Activated CD8-positive, alpha-beta T cell treated with anti-CD3 and anti-CD28 coated beads for 36 hours (primary cell): ENCODE measurements around the gene MMAA. TPM values are rescaled to one million over a fixed set of nuclear protein-coding genes. Genes with fewer than 3 reads are reported as not detected.
A peak's percentile ranks its signal among the peaks of the same experiment; 100 is the strongest.
"Not testable (repeated sequence)": the region's sequence is repeated elsewhere in the genome, so short reads cannot be mapped to it uniquely, and the experiment has no call there.

ENCODE experiments used
- ATAC-seq: fragments of 200-7000 bp; cut with Tn5 transposase; one replicate; pipeline ENCODE4 v1.10.0; 2021; ENCODE audit warnings: mild to moderate bottlenecking, moderate library complexity
- CTCF ChIA-PET: fragments of 350-600 bp; sonication (Branson Sonifier 250); formaldehyde crosslinking; loops from one replicate; lab custom pipeline; 2021; ENCODE audit warnings: antibody characterized with exemption; lab: Charles Lee
- POLR2A ChIA-PET: fragments of 350-600 bp; sonication (Branson Sonifier 250); formaldehyde crosslinking; loops from one replicate; lab custom pipeline; 2021; ENCODE audit warnings: antibody characterized with exemption; lab: Charles Lee
- DNase-seq: peaks from one replicate; pipeline ENCODE4 v3.0.0-alpha.2; 2020
- H3K27ac Mint-ChIP-seq: one replicate; pipeline ENCODE4 v1.8.0; 2021; ENCODE audit warnings: mild to moderate bottlenecking, mixed read lengths
- H3K27me3 Mint-ChIP-seq: one replicate; pipeline ENCODE4 v1.8.0; 2021; ENCODE audit warnings: mixed read lengths
- H3K36me3 Mint-ChIP-seq: one replicate; pipeline ENCODE4 v1.8.0; 2021; ENCODE audit warnings: low read depth, mixed read lengths
- H3K4me1 Mint-ChIP-seq: one replicate; pipeline ENCODE4 v1.8.0; 2021; ENCODE audit warnings: low read depth, mixed read lengths
- H3K4me3 Mint-ChIP-seq: one replicate; pipeline ENCODE4 v1.8.0; 2021; ENCODE audit warnings: mild to moderate bottlenecking, moderate library complexity, mixed read lengths
- H3K9me3 Mint-ChIP-seq: one replicate; pipeline ENCODE4 v1.8.0; 2021; ENCODE audit warnings: mixed read lengths
- CTCF ChIP-seq: fragments of 200-600 bp; IDR thresholded peaks from one replicate; pipeline ENCODE4 v1.8.0; 2022; ENCODE audit warnings: antibody characterized with exemption, mild to moderate bottlenecking
- intact Hi-C: fragments of 100-400 bp; cut with micrococcal nuclease; formaldehyde crosslinking; loops from one replicate; pipeline ENCODE4 v1.10.0; 2022
- total RNA-seq, 2 experiments: library from RNA; stranded (reverse); gene quantifications; one replicate each; pipeline ENCODE4 v1.2.3, GENCODE V29; 2021

The MMAA gene
- total RNA-seq, 2 experiments from 2014 or later, result 14.4 to 15.9 TPM

GRCh38 chr4:145613566-145614232 is 5.5 kb upstream of the MMAA start:
- Mint-ChIP-seq H3K9me3 (no peaks in the 10 kb centered on the region), H3K4me3 (no peak overlapping the region), H3K27ac (no peak overlapping the region), H3K4me1 (peaks cover 25% of the 10 kb centered on the region), H3K27me3 (peaks cover 2% of the 10 kb centered on the region), H3K36me3 (peaks cover 2% of the 10 kb centered on the region)
- POLR2A ChIA-PET, result no interaction called here
- no peak for DNase-seq
- no peak for TF ChIP-seq CTCF
- intact Hi-C loops, result no loop called here
- ATAC-seq, result peak; percentile 67
- CTCF ChIA-PET, result no interaction called here

- Mint-ChIP-seq H3K4me1 (peaks cover 25% of the 10 kb centered on the region), H3K4me3 (no peak overlapping the region), H3K36me3 (peaks cover 2% of the 10 kb centered on the region), H3K9me3 (no peaks in the 10 kb centered on the region), H3K27ac (no peak overlapping the region), H3K27me3 (peaks cover 2% of the 10 kb centered on the region)
- ATAC-seq (no peak), DNase-seq (no peak)
- ChIA-PET CTCF (no interaction called here), POLR2A (no interaction called here)
- intact Hi-C loops, result no loop called here
- no peak for TF ChIP-seq CTCF
These were observed 5.0 kb upstream of the MMAA start for GRCh38 chr4:145614233-145614610.

GRCh38 chr4:145618210-145618931 is 814 bp upstream of the MMAA start:
- ChIA-PET CTCF (interaction anchor here (1.3 to 2.6 kb wide), 10 partner anchors 9 to 441 kb away, joined by 4 to 22 read pairs (median 6); no protein-coding TSS in a partner anchor), POLR2A (interaction anchor here (1.1 to 1.2 kb wide), 3 partner anchors 15 to 321 kb away, joined by 3 to 4 read pairs (median 4); no protein-coding TSS in a partner anchor)
- Mint-ChIP-seq H3K9me3 (peaks cover 6% of the 10 kb centered on the region), H3K27ac (peak overlapping the region; percentile 98), H3K27me3 (peaks cover 2% of the 10 kb centered on the region), H3K36me3 (peaks cover 17% of the 10 kb centered on the region), H3K4me1 (peaks cover 44% of the 10 kb centered on the region), H3K4me3 (peak overlapping the region; percentile 92)
- intact Hi-C loops, result loop anchor here (5.0 kb wide), 2 partner anchors 136 to 319 kb away; partner anchors contain the start of genes SMAD1 and ZNF827
- DNase-seq (peak; percentile 38), ATAC-seq (no peak)
- TF ChIP-seq CTCF, result no peak

GRCh38 chr4:145619639-145619996 is 433 bp downstream of the MMAA start:
- Mint-ChIP-seq H3K27me3 (no peaks in the 10 kb centered on the region), H3K36me3 (peaks cover 18% of the 10 kb centered on the region), H3K4me3 (peak overlapping the region; percentile 92), H3K27ac (peak overlapping the region; percentile 98), H3K9me3 (peaks cover 6% of the 10 kb centered on the region), H3K4me1 (peaks cover 43% of the 10 kb centered on the region)
- intact Hi-C loops, result loop anchor here (1.0 to 5.0 kb wide), 3 partner anchors 137 to 318 kb away; partner anchors contain the start of genes SMAD1 and ZNF827
- CTCF ChIA-PET, result interaction anchor here (0.7 to 1.5 kb wide), 4 partner anchors 10 to 403 kb away, joined by 3 to 5 read pairs (median 4); no protein-coding TSS in a partner anchor
- ATAC-seq, result peak; percentile 65
- POLR2A ChIA-PET, result interaction anchor here (0.6 to 1.2 kb wide), 7 partner anchors 13 to 440 kb away, joined by 3 to 4 read pairs (median 3); no protein-coding TSS in a partner anchor
- TF ChIP-seq CTCF, result peak; percentile 4
- peak; percentile 80 for DNase-seq

- H3K9me3 Mint-ChIP-seq, ATAC-seq, H3K27me3 Mint-ChIP-seq, H3K27ac Mint-ChIP-seq, H3K4me3 Mint-ChIP-seq, DNase-seq: not testable (repeated sequence)
- Mint-ChIP-seq H3K4me1 (peaks cover 50% of the 10 kb centered on the region), H3K36me3 (peaks cover 20% of the 10 kb centered on the region)
- POLR2A ChIA-PET, result interaction anchor here (0.6 kb wide), 1 partner anchor 496 kb away, joined by 3 read pairs; no protein-coding TSS in a partner anchor
- CTCF ChIA-PET, result interaction anchor here (1.3 kb wide), 1 partner anchor 308 kb away, joined by 3 read pairs; no protein-coding TSS in a partner anchor
- intact Hi-C loops, result loop anchor here (5.0 kb wide), 1 partner anchor 110 kb away; no protein-coding TSS in a partner anchor
These were observed 2.9 kb downstream of the MMAA start for GRCh38 chr4:145622067-145622466.
